ENCODE data around the gene NKIRAS1. TPM values are rescaled to one million over a fixed set of nuclear protein-coding genes. Genes with fewer than 3 reads are reported as not detected.
"Not testable (repeated sequence)": the region's sequence is repeated elsewhere in the genome, so short reads cannot be mapped to it uniquely, and the experiment has no call there.

Gene NKIRAS1
- total RNA-seq, 1 donor from 2014 or later: 7.7 TPM

DNA sequence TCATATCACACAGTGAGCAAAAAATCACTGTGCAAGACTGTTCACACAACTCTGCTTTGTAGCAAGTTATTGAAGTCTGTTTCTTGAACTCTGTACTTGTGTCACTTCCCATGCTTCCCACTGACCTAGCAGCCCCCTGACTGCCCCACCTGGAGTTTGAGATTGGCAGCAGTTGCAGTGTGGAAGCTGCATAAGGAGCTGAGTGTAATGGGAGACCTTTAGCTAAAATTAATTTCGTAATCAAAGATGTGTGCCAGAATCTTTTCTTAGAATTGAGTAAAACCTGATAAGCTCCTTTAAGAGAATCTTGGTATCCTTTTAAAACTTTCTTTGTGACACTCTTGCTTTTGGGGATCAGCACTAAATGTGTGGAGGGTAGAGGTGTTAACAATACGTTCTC lies 42.8 kb downstream of the NKIRAS1 start:
- DNase-seq (ENCODE audit: extremely low read depth, low read depth, low spot score): no peak

DNA sequence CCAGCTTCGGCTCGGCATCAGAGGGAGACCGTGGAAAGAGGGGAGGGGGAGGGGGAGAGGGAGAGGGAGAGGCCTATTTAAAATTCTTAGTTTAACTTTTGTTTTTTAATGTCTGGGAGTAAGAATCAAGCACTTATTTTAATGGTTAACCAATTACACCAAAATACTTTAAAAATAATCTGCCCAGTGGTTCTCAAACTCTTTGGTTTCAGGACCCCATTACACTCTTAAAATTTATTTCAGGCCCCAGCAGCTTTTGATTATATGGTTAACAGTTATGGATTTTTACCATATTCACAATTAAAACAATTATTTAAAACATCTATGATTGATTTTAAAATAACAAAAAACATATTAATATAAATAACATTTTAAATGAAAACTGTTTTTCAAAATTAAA lies 44.5 kb downstream of the NKIRAS1 start:
- no peak for DNase-seq (ENCODE audit: extremely low read depth, low read depth, low spot score)

DNA sequence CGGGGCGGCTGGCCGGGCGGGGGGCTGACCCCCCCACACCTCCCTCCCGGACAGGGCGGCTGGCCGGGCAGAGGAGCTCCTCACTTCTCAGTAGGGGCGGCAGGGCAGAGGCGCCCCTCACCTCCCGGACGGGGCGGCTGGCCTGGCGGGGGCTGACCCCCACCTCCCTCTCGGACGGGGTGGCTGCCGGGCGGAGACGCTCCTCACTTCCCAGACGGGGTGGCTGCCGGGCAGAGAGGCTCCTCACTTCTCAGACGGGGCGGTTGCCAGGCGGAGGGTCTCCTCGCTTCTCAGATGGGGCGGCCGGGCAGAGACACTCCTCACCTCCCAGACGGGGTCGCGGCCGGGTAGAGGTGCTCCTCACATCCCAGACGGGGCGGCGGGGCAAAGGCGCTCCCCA lies 45.4 kb downstream of the NKIRAS1 start:
- not testable (repeated sequence) for DNase-seq (ENCODE audit: extremely low read depth, low read depth, low spot score)

DNA sequence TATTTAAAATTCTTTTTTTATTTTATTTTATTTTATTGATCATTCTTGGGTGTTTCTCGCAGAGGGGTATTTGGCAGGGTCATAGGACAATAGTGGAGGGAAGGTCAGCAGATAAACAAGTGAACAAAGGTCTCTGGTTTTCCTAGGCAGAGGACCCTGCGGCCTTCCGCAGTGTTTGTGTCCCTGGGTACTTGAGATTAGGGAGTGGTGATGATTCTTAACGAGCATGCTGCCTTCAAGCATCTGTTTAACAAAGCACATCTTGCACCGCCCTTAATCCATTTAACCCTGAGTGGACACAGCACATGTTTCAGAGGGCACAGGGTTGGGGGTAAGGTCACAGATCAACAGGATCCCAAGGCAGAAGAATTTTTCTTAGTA lies 46.1 kb downstream of the NKIRAS1 start:
- not testable (repeated sequence) for DNase-seq (ENCODE audit: extremely low read depth, low read depth, low spot score)

DNA sequence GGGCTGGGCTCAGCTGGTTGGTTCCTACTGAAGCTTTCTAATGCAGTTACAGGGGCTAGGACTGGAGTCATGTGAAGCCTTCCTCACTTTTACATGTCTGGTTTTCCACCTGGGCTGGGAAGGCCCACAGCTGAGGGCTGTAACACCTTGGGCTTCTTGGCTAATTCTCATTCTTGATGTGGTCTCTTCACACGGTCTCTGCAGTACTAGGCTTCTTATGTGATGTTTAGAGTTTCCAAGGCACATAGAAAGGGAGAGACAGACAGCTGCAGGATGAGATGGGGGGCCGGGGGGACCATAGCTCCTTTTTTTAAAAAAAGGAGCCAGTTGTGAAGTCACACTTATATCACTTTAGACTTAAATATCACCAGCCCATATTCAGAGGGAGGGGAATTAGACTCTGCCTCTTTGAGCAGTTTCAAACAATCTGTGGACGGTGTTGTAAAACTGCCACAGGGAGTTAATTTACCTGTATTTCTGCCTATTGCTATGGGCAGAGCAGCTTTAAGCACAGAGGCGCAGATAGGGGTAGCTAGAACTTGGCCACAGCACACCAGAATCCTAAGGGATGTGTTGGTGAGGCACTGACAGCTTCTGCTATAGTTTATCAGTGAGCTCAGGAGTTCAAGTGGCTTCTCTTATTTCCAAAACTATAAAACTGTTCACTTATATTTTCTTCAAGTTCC lies 46.7 kb downstream of the NKIRAS1 start:
- DNase-seq (ENCODE audit: extremely low read depth, low read depth, low spot score): no peak

DNA sequence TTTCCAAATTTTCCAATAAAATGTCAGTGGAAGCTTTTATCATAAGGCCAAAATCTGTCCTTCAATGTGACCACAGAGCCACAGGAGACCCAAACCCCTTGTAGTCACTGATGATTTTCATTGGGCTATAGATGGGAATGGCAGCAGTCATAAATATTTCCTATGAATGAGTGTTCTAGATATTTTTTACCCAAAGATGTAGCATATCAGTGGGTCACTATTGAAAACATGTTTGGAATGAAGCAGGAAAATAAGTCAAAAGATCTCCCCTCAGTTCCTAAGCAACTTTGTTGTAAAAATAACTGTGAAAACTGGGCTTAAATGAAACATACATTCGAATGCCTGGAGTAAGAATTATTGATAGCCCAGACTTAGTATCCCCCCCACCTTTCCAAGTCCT lies 49.0 kb downstream of the NKIRAS1 start:
- DNase-seq (ENCODE audit: extremely low read depth, low read depth, low spot score): no peak

DNA sequence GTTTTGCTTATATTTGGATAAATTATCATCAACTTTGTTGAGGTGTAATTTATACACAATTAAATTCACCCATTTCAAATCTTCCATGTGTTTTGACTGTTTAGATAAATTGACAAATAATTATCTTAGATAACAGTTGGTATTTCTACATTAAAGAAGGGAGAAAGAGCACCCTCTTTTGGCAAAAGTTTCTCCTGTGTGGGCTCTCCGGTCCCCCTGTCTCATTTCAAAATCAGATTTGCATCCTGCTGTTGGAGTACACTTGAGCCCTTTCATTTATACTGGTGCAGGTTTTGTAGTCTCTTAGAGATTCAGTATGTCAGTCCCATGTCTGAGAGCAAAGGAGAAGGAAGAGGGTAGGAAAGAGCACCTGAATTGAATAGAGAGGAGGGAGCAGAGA lies 49.4 kb downstream of the NKIRAS1 start:
- no peak for DNase-seq (ENCODE audit: extremely low read depth, low read depth, low spot score)

DNA sequence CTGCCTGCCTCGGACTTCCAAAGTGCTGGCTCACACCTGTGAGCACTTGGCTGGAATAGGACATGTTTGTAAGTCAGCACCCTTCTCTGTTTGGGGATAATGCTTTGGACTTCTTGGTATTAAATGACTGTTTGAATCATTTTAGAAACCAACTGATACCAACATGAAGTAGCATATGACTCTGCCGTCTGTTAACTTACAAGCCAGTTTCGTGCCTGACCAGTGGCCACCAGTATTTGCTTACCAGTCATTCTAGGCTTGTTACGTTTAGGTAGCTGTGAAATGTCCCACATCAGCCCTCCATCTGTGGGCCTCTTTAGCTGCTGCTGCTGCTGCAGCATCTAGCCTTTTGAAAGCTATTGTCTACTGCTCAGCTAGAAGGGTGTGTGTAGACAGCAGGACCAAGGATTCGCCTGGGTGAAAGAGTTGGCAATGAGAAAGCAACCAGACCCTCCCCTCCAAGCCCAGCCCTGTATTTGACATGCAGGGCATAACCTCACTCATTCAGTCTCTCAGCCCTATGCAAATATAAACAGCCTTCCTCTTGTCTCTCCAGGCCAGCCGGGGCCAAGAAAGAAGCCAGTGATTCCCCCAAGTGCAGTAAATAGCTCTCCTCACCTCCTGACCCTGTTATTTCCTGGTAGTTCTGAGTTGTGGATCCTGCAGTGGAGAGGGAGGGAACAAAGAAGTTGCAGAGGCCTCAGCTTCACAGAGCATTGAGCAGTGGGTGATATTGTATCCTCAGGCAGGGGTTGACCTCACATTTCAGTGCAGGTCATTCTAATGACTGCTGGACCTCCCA lies 51.0 kb downstream of the NKIRAS1 start:
- no peak for DNase-seq (ENCODE audit: extremely low read depth, low read depth, low spot score)

DNA sequence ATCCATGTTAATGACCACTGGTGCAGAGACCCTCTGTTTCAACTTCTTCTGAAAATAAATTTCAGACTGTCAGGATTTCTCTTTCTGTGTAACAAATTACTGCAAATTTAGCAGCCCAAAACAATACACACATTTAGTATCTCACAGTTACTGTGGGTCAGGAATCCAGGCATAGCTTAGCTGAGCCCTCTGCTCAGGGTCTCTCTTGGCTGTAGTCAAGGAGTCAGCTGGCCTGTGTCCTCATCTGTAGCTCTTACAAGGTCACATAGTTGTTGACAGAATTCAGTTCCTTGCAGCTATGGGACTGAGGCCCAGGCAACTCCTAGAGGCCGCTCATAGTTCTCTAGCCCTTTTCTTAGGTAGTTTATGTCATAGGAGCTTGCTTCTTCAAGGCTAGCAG lies 51.9 kb downstream of the NKIRAS1 start:
- DNase-seq (ENCODE audit: extremely low read depth, low read depth, low spot score): no peak

DNA sequence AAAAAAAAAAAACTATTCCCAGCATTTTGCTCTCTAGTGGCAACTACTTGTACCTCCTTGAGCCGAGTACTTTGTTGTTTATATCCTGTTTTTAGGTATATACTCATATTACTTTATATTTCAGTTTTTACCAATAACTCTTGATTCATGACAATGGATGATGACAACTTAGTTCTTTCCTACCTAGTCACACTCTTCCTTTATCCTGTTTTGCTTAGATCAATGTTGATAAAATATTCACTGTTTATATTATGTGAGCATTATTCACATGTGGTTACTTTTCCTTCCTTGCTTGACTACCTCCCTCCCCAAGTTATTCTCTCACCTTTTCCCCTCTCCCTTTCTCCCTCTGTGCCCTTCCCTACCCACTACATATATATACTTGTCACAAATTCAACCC lies 53.7 kb downstream of the NKIRAS1 start:
- no peak for DNase-seq (ENCODE audit: extremely low read depth, low read depth, low spot score)

DNA sequence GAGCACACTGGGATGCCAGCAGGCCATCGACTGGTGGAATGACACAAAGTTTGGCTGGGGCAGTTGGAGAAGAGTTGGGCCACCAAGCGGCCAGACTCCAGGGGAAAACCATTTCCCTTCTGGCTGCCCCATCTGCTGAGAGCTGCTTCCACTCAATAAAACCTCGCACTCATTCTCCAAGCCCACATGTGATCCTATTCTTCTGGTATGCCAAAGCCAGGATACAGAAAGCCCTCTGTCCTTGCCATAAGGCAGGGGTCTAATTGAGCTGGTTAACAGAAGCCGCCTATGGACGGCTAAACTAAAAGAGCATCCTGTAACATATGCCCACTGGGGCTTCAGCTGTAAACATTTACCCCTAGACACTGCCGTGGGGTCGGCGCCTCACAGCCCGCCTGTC lies 55.1 kb downstream of the NKIRAS1 start:
- no peak for DNase-seq (ENCODE audit: extremely low read depth, low read depth, low spot score)

DNA sequence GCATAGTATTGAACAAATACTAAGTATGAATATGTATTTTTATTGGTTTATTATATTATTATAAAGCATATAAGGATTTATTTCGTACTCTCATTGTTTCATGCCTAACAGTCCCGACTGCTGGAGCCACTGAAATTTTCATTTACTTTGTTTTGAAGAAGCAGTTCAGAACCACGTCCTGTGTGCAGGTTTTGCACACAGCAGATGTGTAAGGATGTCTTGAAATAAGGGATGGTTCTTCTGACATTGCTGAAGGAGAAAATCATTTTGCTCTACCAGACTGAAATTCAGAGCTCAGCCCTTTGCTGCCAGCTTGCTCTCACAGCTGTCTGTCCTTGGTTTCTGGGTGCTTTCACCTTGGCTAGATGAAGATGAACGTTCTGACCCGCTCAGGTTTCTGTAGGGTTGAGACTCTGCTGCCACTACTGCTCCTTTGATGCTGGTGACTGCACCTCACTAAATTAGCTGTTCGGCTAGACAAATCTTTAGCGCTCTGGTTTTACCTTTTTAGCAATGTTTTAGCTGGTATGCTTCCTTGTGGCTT lies 56.9 kb downstream of the NKIRAS1 start:
- DNase-seq (ENCODE audit: extremely low read depth, low read depth, low spot score): no peak

DNA sequence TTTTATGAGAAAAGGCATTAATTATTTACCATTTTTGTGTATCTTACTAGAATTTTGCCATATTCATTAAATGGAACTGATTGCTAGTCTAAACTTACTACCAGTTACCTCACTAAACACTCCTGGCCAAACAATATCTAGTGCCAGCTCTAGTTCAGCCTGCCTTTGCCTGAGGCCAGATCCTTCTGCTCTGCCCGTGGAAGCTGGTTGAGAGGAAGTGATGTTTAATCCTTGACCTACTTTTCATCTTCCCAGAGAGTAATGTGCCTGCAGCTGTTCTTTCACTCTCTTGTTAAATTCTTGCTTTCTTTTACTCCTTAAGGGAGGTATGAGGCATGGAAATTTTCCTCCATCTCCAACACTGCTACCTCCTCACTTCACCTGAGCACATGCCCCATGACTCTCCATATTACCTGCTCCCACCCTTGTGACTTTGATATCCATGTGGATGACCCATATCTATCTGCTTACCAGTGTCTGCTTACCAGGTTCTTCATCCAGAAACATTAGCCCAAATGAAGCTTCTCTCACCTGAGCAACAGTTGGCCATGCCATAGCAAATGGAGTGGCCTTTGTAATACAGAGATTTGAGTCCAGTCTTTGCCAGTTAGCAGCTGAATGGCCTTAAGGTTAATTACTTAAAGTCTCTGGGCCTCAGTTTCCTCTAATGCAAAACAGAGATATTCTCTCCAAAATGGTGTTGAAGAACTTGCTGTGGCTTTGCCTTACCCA lies 57.6 kb downstream of the NKIRAS1 start:
- no peak for DNase-seq (ENCODE audit: extremely low read depth, low read depth, low spot score)

DNA sequence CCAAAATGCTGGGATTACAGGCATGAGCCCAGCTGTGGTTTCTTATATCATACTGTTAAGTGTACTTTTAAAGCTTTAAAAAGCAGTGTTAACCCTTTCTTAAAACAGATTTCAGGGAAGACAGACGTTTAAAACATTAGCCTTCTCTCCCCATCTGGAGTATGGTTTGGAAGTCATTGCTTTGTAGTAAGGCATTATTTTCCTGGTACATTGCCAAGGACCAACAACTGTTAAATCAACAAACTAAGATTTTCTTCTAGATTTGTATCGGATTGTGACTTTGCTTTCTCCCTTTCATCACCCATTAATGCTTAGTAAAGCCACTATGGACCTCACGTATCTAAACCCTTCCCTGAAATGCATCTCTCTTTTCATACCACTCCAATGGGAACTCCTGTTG lies 60.5 kb downstream of the NKIRAS1 start:
- no peak for DNase-seq (ENCODE audit: extremely low read depth, low read depth, low spot score)

DNA sequence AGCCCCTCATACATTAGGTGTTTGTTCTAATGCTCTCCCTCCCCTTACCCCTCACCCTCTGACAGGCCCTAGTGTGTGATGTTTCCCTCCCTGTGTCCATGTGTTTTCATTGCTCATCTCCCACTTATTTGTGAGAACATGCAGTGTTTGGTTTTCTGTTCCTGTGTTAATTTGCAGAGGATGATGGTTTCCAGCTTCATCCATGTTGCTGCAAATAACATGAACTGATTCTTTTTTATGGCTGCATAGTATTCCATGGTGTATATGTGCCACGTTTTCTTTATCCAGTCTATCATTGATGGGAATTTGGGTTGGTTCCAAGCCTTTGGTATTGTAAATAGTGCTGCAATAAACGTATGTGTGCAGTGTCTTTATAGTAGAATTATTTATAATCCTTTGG lies 67.3 kb downstream of the NKIRAS1 start:
- not testable (repeated sequence) for DNase-seq (ENCODE audit: extremely low read depth, low read depth, low spot score)

DNA sequence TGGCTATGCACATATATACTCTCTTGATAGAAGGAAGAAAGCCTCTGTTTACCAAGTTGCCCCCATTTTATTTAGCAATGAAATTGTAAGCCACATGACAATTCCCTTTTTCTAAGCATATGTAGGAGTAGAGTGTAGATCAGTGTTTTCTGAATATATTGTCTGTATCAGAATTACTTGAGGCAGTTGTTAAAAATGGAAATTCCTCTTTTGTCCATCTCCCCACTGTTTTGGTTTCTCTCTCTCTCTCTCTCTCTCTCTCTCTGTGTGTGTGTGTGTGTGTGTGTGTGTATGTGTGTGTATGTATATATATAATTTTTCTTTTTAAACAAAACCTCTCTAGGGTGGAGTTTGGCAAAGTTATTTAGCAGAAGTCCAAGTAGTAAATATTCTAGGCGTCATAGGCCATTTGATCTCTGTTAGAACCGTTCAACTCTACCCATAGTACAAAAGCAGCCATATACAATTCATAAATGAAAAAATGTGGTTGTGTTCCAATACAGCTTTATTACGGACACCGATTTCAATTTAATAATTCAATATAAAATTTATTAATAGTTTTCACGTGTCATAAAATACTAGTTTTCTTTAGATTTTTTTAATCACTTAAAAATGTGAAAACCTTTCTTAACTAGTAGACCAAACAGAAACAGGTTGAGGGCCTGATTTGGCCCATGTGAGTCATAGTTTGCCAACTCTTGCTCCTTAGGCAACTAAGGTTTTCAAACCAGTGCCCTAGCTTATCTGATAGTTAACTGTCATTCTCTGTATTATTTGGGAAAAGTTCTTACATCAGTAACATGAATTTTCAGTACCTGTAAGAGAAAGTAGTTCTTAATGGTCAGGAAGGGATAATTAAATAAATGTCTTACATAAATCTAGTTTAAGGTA lies 71.2 kb downstream of the NKIRAS1 start:
- no peak for DNase-seq (ENCODE audit: extremely low read depth, low read depth, low spot score)

DNA sequence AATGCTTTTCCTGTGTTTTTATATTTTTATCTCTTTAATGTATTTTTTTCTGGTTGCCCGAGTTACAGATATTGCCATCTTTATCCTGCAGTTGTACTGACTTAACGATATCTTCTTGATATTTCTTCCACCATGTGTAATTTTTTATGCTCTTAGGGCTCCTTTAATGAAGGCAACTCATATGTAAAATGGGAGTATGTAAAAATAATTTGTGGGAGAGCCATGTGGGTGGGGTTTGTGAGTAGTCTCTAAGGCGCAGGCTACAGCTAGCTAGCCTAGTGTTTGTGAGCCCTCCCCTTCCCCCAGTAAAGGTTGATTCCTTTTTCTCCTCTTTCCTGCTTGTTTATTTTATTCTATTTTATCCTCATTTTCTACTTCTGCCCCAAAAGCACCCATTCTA lies 72.9 kb downstream of the NKIRAS1 start:
- no peak for DNase-seq (ENCODE audit: extremely low read depth, low read depth, low spot score)

Measured in glomerular endothelial cell (primary cell).